BJ (cell line): ENCODE results near the gene NSF. TPM values are rescaled to one million over a fixed set of nuclear protein-coding genes. Genes with fewer than 3 reads are reported as not detected.
"Not testable (repeated sequence)": the region's sequence is repeated elsewhere in the genome, so short reads cannot be mapped to it uniquely, and the experiment has no call there.

Experiments used
- CTCF ChIA-PET: fragments of 350-600 bp; formaldehyde crosslinking; extraction: SDS; loops from one replicate; lab custom pipeline; 2021; ENCODE audit warnings: antibody characterized with exemption, inconsistent platforms; lab: Yijun Ruan, JAX
- POLR2A ChIA-PET: fragments of 300-600 bp; sonication (Branson Sonifier 250); formaldehyde crosslinking; extraction: SDS; loops from one replicate; lab custom pipeline; 2021; ENCODE audit warnings: antibody characterized with exemption; lab: Charles Lee
- DNase-seq: peaks from one replicate; pipeline ENCODE4 v3.0.0-alpha.2; 2011; ENCODE audit warnings: low read depth
- H3K27me3 ChIP-seq: 2 replicates; pipeline ENCODE4 v1.6.0; 2011; ENCODE audit warnings: low read length; ENCODE audit not compliant: control insufficient read depth, insufficient read depth
- H3K36me3 ChIP-seq: 2 replicates; pipeline ENCODE4 v1.5.1; 2011; ENCODE audit warnings: low read length; ENCODE audit not compliant: control insufficient read depth, insufficient read depth
- H3K4me3 ChIP-seq: 2 replicates; pipeline ENCODE4 v1.5.1; 2011; ENCODE audit warnings: low read depth, mild to moderate bottlenecking, control low read depth, low read length
- CTCF ChIP-seq: IDR thresholded peaks from 2 replicates; pipeline ENCODE4 v1.5.1; 2011; ENCODE audit warnings: low read depth, mild to moderate bottlenecking, control low read depth, inconsistent platforms, low read length, moderate library complexity; ENCODE audit not compliant: insufficient read depth
- polyA plus RNA-seq: library from polyadenylated mRNA; depleted of rRNA; stranded (reverse); fragments of >200 nt; gene quantifications from 2 replicates; pipeline ENCODE4 v1.2.3, GENCODE V29; 2011

The NSF gene
- polyA plus RNA-seq, 1 experiment, result 38.0 TPM

GRCh38 chr17:46685284-46685683 is 94.8 kb downstream of the NSF start:
- POLR2A ChIA-PET, CTCF ChIA-PET: not testable (repeated sequence)

GRCh38 chr17:46692196-46692595 is 101.7 kb downstream of the NSF start:
- DNase-seq, CTCF ChIA-PET, H3K4me3 ChIP-seq, POLR2A ChIA-PET, H3K36me3 ChIP-seq, H3K27me3 ChIP-seq: not testable (repeated sequence)

More at GRCh38 chr17:46685284-46685683, 94.8 kb downstream of the NSF start:
- H3K27me3 ChIP-seq, H3K4me3 ChIP-seq, H3K36me3 ChIP-seq, DNase-seq: not testable (repeated sequence)

GRCh38 chr17:46693283-46693682 is 102.8 kb downstream of the NSF start:
- H3K4me3 ChIP-seq, CTCF ChIA-PET, DNase-seq, H3K27me3 ChIP-seq, POLR2A ChIA-PET, H3K36me3 ChIP-seq: not testable (repeated sequence)

- H3K4me3 ChIP-seq, DNase-seq, CTCF ChIA-PET, H3K27me3 ChIP-seq, H3K36me3 ChIP-seq, POLR2A ChIA-PET: not testable (repeated sequence)
These were observed 106.1 kb downstream of the NSF start for GRCh38 chr17:46696522-46696921.

GRCh38 chr17:46699014-46699413 is 108.5 kb downstream of the NSF start:
- H3K36me3 ChIP-seq, POLR2A ChIA-PET, CTCF ChIA-PET, H3K4me3 ChIP-seq, H3K27me3 ChIP-seq, DNase-seq: not testable (repeated sequence)

GRCh38 chr17:46717999-46718398 is 127.5 kb downstream of the NSF start:
- POLR2A ChIA-PET, result no interaction called here
- no peaks in the 10 kb centered on the region for H3K27me3 ChIP-seq
- H3K4me3 ChIP-seq, result no peak overlapping the region
- CTCF ChIA-PET, result interaction anchor here (1.7 kb wide), 1 partner anchor 13 kb away, joined by 5 read pairs; no protein-coding TSS in a partner anchor
- 0 out of 2 replicates have a peak, but pooled peaks cover 1% of the 10 kb centered on the region for H3K36me3 ChIP-seq
- DNase-seq, result no peak
- TF ChIP-seq CTCF, result no peak

- TF ChIP-seq CTCF, result no peak
- no peak for DNase-seq
- ChIA-PET POLR2A (no interaction called here), CTCF (interaction anchor here (1.3 kb wide), 1 partner anchor 17 kb away, joined by 3 read pairs; no protein-coding TSS in a partner anchor)
- Histone ChIP-seq H3K36me3 (0 out of 2 replicates have a peak, but pooled peaks cover 1% of the 10 kb centered on the region), H3K4me3 (no peak overlapping the region), H3K27me3 (no peaks in the 10 kb centered on the region)
These were observed 129.4 kb downstream of the NSF start for GRCh38 chr17:46719891-46720290.

- TF ChIP-seq CTCF, result no peak
- POLR2A ChIA-PET, result no interaction called here
- CTCF ChIA-PET, result interaction anchor here (1.3 kb wide), 1 partner anchor 16 kb away, joined by 3 read pairs; no protein-coding TSS in a partner anchor
- H3K4me3 ChIP-seq, result no peak overlapping the region
- H3K36me3 ChIP-seq, result 0 out of 2 replicates have a peak, but pooled peaks cover 1% of the 10 kb centered on the region
- no peak for DNase-seq
- H3K27me3 ChIP-seq, result no peaks in the 10 kb centered on the region
These were observed 129.9 kb downstream of the NSF start for GRCh38 chr17:46720408-46720807.
